Right renal cortex interstitium (tissue), 3 donors: Measurements from ENCODE around the gene C10orf143. TPM values are rescaled to one million over a fixed set of nuclear protein-coding genes. Genes with fewer than 3 reads are reported as not detected.
"Not testable (repeated sequence)": the region's sequence is repeated elsewhere in the genome, so short reads cannot be mapped to it uniquely, and the experiment has no call there.

Experiments
- DNase-seq, 3 donors: peaks; one replicate each; pipeline ENCODE4 v3.0.0-alpha.2; 2013; ENCODE audit warnings: low read depth in 3 of 3, low spot score in 2 of 3
- polyA plus RNA-seq, 3 donors: library from polyadenylated mRNA; unstranded; fragments of 120-200 nt; gene quantifications; one replicate each; pipeline ENCODE4 v1.2.1, GENCODE V29; 2013; ENCODE audit not compliant: insufficient read length in 3 of 3

C10orf143 gene
- polyA plus RNA-seq, 3 donors: 6.2 to 7.5 (median 6.8) TPM

DNA sequence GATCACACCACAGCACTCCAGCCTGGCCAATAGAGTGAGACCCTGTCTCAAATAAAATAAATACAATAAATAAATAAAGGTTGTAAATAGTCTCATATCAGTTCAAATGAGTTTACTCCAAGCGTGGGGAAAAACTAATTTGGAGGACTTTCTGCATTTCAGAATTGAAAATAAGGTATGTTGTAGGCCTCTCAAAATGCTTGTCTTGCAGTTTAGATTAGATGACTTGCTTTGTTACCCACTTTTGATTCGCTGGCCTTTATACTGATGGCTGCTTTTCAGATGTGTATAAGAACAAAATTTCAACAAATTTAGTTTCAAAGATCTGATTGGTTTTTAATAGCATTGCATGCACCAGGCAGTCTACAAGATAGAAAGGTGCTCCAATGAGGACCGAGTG, 2.2 kb upstream of the C10orf143 start:
- DNase-seq: no peak

DNA sequence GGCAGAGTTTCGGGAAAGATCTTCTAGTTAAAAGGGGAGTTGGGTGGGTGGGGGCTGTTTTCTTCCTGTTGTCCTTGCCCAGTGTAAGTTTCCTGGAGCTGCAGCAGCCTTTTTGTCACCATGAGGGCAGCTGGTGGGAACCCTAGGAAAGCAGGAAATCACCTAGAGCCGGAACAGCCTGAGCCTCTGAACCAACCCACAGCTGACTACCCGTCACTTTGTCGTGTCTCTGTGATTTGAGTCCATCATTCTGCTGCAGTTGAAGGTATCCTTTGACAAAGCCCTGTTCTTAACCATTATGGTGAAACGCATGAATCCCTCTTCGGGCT, 1.2 kb upstream of the C10orf143 start:
- DNase-seq: no peak

DNA sequence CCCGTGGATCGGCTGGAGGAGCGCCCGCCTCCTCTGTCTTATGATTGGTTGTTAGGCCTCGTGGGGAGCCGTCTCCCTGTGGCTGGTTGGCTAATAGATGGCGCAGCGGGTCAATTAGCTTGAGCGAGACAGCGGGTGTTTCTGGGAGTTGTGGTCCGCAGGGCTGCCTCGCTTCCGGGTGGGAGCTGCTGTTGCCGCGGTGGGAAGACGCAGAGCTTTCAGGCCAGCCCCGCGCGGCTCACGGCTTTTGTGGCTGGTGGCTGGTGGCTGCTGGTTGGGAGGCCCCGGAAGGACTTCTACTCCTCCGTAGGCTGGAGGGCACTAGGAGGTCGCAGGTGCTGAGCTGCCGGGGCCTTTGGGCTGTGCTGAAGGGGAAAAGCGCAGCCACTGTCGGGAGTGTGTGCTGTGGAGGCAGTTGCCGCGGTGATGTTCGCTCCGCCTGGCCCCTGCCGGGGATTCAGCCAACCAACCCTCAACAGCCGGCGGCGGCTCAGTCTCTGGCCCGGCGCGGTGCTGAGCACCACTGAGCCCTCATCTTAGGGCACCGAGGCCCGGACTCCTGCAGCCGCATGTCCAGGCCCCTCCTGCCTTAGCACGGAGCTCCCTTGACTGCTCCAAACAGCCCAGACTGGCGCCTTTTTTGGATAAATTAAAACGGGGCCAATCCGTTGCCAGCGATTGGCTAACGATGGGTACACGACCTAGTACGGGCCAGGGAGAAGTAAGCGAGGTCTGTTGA, 652 bp upstream of the C10orf143 start:
- DNase-seq: peak in 2 of 3 donors; percentile 93 to 95

DNA sequence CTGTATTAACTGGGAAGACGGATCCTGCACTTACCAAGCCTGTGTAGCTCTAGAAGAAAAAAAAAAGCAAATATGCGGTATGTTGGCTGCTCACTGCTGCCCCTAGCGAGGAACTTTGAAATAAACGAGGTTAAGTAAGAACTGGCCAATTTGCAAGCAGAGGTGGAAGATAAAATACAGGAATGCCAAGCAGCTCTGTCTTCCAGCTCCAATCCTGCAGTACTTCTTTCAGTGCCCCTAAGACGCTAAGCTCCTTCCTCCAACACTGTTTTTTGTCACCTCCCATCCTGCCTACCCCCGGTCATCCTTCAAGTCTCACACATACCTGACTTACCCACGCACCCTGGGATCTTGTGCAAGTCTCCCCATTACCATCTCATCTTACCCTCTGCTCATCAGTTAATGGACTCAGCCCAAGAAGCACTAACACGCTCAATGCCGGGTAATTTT, 809 bp downstream of the C10orf143 start:
- peak; percentile 89 to 94 (median 90) for DNase-seq

DNA sequence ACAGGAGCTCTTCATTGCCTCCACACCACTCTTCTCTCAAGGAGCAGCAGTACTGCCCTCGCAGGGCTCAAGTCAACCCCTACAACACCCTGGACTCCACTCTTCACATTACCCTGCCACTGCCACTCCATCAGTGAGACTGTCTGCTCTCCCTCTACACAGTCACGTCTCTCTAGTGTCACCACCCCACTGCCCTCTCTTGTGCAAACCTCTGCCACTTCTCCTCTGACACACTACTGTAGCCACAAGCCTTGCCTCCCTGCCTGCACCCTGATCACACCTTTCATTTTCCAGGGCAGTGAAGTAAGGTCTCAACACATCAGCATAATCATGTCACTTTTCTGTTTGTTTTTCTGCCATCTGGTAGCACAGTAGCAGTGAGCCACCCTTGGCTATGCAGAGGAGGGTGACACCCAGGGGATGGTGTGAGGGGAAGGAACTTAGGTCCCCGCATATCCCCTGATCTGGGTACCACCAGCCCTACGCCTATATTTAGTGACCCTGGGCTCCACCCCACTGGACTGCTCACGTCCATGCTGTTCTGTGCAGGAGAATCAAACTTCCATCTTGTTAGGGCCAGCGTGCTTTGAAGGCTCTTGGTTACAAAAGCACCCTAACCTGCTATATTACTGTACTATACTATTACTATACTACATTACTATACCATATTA, 1.6 kb downstream of the C10orf143 start:
- DNase-seq: no peak

DNA sequence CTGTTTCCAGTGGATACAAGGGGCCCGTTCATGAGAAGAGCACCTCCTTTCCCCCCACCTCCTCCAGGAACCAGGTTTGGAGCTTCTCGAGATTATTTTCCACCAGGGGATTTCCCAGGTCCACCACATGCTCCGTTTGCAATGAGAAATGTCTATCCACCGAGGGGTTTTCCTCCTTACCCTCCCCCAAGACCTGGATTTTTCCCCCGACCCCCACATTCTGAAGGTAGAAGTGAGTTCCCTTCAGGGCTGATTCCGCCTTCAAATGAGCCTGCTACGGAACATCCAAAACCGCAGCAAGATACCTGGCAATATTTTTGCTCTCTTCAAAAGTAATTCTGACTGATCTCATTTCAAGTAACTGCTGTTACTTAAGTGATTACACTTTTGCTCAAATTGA, 2.5 kb downstream of the C10orf143 start:
- DNase-seq: not testable (repeated sequence)

DNA sequence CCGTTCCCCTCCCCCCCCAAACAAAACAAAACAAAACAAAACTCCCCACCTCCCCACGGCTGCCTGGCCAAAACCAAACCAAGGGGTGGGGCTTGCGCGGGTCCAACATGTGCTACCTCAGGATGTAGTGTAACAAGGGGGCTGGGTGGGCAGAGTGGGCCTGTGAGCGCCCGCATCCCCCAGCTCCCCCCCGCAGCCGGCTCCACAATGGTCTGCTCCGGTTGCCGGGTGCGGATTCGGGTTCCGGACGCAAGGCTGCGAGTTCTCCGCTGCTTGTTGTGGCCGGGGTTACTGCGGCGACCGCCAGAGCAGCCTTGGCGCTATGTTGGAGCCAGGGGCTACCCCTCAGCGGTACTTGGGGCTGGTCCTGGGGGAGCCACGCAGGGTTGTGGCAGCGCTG, 4.9 kb downstream of the C10orf143 start:
- no peak for DNase-seq

DNA sequence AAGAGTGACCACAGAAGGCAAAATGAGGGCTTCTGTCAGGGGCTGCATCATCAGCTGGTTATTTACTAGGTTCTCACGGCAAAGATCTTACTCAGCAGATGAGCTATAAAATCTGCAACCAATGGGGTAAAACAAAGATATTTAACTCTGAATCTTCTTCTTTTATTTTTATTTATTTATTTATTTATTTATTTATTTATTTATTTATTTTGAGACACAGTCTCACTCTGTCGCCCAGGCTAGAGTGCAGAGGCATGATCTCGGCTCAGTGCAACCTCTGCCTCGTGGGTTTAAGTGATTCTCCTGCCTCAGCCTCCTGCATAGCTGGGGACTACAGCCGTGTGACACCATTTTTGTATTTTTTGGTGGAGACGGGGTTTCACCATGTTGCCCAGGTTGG, 11.3 kb downstream of the C10orf143 start:
- no peak for DNase-seq

DNA sequence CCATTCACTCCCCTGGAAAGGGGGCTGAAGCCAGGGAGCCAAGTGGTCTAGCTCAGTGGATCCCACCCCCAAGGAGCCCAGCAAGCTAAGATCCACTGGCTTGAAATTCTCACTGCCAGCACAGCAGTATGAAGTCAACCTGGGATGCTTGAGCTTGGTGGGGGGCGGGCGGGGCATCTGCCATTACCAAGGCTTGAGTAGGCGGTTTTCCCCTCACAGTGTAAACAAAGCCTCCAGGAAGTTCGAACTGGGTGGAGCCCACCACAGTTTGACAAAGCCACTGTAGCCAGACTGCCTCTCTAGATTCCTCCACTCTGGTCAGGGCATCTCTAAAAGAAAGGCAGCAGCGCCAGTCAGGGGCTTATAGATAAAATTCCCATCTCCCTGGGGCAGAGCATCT, 20.1 kb downstream of the C10orf143 start:
- DNase-seq: not testable (repeated sequence)

DNA sequence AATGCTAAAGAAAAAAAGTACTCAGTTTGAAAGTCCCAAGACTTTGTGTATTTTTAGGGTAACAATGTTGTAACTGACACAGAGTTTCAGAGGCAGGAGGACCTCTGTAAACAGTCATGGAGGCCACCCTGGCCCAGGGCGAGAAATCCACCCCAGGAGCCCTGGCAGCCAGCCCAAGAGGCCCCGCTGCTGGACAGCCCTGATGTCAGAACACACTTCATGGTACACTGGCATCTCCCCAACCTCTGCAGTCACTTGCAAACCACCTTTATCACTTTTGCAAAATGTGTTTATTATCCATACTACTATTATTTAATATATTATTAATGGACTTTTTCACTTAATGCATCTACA, 30.2 kb downstream of the C10orf143 start:
- DNase-seq: no peak

DNA sequence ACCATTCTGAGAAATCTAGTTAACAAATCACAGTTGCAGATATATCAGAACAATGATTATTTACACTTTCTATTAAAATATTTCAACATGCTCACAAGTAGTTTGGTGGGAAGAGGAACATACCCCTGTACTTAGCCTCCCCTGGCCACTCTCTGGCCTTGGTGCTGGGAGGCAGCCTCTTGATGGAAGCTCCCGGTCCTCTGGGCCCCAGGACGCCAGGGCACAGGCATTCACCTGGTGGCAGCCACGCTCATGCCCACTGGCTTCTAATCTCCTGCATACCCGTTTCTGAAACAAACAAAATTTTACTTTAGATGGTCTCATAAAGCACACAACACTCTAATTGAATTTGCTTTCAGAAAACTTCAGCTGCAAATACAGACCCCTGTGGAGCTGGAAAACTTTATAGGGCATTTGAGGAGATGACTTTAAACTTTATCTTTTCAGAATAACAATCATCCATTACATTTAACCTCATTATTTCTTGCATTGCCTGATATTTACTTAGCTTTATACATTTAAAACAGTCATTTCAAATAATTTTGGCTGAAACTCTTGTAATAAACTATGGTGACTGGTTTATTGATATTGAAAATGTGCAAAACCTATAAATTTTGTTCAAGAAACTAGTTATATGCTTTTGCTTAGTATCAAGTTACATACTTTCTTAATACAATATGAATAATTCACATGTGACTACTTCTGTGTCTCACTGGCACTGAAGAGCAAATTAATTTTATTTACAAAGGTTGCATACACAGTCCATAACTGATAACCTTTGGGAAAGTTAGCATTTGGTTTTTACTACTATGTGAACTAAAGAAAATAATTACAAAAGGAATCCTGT, 30.8 kb downstream of the C10orf143 start:
- DNase-seq: no peak

DNA sequence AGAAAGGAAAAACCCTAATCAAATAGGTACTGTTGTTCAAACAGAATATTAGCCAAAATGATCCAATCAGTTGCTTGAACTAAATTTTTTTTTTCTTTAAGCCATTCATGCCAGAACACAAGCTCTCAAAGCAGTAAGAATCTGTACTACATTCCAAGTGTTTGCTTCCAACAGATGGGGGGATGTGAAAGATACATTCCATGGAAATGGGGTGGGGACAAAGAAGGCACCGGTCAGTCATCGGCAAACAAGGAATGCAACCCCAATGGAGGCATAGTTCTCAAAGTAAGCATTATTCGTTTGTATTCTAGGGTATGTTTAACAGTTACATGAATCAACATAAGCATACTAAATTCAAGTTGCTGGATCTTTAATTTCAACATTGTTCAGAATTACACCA, 32.5 kb downstream of the C10orf143 start:
- no peak for DNase-seq

DNA sequence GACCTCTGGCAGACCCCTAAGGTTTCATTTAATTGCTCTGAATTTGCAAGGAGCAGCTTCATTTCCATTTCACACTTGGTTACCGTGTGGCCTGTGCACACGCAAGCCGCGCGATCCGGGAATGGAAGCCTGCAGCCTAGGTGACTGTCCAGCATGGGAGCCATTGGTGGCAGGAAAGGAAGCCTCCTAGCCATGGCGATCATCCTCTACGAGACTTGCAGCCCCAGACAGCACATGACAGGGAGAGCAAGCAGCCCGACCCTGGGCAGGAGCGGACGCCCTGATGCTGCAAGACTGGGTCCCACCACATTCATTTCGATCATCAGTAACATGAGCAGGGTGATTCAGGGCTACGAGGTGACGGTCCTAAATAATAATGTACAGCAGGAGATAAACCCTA, 33.9 kb downstream of the C10orf143 start:
- DNase-seq: no peak

DNA sequence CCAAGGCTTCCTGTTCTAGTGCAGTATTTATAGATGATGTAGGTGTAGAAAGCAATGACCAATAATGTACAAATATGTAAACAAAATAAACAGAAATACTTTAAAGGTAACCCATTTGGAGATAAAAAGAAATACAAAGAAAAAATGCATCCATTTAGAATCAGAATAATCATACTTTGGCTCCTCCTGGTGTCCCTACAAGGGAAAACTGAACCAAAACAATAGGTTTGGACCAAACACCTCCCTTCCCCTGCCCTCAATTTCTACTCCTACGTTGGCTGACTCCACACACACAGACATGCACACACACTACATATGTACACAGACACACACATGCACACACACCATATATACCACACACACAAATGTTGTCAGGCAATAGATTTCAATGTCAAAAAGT, 36.0 kb downstream of the C10orf143 start:
- DNase-seq: no peak

DNA sequence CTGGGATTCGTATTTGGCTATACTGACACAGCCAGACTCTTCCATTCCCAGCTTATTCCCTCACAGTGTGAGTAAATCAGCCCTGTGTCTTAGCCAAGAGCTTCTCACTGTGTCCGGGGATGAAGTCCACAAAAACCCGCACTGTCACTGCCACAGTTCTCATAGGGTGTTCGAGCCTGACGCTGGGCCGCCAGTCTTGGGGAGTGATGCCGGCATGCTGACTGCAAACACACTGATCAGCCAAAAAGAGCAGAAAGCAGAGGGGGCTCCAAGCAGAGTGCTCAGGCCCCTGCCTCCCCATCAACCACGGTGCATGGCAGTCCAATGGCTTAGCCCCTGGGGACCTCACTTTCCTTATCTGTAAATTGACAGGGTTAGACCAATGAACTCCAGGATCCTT, 36.7 kb downstream of the C10orf143 start:
- no peak for DNase-seq

DNA sequence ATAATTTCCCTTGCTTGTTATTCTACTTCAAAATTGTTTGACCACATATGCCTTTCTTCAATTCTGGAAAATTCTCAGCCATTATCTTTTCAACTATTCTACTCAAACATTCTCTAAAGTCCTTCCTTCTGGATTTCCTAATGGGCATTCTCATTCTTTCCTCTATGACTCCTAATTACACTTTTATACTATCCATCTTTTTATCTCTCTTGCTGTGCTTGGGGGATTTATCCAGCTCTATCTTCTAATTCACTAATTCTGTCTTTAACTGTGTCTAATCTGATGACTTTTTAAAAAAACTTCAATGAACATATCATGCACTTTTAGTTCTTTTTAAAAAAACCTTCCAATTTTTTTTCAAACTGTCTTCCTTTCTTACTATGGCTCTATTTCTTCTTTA, 38.4 kb downstream of the C10orf143 start:
- DNase-seq: no peak

DNA sequence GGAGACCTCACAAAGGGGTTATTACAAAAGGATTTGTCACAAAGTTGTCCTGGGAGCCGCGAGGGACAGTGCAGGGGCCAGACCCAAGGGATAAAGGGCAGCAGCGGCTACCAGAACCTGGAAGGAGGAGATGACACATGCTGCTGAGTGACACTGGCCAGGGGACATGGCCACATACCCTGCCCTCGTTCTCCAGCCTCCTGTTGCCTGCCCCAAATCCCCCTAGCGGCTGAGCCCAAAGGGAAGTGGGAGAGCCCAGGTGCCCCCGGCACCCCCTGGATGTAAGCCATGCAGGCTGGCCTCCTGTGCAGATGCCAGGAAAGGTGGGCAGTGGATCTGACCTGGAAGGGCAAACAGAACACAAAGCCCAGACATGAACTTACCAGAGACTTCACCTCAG, 42.7 kb downstream of the C10orf143 start:
- DNase-seq: no peak

DNA sequence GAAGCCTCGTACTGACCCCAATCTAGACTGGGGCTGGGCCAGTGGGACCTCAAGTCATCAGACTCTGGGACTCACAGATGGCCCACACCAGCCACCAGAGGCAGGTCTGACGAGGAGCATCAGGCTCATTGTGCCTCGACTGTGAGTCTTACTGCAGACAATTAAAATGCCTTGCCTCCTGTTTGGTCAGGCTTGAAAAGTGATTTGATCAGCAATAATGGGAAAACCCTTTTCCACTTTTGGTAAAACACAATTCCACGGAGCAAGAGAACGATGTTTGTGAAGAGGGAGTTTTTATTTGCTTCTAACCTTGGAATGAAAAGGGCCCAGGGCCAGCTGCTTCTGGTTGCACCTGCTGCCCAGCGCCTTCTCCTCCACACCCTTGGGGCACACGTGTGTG, 43.9 kb downstream of the C10orf143 start:
- DNase-seq: no peak

DNA sequence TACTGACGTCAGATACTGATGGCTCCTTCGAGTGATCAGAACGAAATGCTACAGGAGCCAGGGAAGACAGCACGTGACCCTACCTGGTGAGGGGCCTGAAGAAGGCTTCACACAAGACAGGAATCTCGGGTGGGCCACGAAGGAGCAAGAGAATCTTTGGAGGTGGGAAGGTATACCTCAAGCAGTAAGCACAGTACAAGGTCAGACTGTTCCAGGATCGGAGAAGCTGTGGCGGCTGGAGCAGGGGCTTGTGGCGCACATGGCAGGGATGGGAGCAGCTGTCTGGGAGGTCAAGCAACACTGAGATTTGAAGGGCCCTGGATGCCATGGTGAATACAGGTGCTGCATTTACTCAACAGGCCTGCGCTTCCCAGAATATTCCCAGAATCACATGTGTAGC, 45.4 kb downstream of the C10orf143 start:
- no peak for DNase-seq

DNA sequence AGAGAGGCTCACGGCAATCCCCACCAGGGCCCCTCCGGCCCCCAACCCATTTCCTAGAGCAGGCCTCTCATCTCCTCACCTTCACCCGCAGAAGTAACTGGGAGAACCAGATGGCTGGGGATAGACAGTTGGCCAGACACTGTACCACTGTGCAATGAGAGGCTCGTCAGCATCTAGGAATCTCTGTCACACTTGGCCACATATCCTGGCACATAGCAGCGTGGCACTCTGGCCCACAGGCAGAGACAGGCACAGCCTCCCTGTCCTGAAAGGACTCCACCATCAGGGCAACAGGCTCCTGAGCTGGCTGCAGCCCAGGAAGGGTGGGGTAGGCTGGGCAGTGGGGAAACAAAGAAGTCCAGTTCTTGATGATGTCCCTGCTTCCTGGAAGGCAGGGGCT, 45.8 kb downstream of the C10orf143 start:
- no peak for DNase-seq

DNA sequence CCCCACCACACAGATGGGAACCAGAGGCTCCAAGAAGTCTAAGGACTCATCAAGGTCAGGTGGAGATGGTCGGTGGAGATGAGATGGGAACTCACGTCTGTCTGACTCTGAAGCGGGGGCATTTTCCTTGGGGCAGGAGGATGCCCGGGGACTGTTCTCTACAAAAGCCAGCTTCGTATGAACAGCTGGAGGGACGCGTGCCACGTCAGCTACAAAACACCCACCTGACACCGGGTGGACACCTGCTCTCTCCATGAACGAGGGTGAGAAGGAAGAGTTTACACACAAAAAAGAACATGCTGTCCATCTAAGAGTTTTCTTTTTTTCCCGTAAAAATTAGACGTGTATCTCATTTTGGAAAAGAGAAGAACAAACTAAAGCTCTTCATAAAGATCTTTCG, 47.7 kb downstream of the C10orf143 start:
- no peak for DNase-seq

DNA sequence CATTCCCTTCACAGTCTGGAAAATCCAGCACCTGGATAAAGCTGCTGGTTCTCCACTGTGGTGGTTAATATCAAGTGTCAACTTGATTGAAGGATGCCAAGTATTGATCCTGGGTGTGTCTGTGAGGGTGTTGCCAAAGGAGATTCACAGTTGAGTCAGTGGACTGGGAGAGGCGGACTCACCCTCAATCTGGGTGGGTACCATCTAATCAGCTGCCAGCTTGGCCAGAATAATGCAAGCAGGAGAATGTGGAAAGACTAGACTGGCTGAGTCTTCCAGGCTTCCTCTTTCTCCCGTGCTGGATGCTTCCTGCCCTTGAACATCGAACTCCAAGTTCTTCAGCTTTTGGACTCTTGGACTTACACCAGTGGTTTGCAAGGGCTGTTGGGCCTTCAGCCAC, 48.4 kb downstream of the C10orf143 start:
- DNase-seq: no peak
